Activated T-cell treated with anti-CD3 and anti-CD28 coated beads, Interleukin-2, amount 50 U/mL, for 48 hours (primary cell): ENCODE results near the gene PEAK1.
"Not testable (repeated sequence)": the region's sequence is repeated elsewhere in the genome, so short reads cannot be mapped to it uniquely, and the experiment has no call there.

Experiments used
- DNase-seq, 2 experiments: peaks; one replicate each; pipeline ENCODE4 v3.0.0-alpha.2; 2020

The PEAK1 gene

DNA sequence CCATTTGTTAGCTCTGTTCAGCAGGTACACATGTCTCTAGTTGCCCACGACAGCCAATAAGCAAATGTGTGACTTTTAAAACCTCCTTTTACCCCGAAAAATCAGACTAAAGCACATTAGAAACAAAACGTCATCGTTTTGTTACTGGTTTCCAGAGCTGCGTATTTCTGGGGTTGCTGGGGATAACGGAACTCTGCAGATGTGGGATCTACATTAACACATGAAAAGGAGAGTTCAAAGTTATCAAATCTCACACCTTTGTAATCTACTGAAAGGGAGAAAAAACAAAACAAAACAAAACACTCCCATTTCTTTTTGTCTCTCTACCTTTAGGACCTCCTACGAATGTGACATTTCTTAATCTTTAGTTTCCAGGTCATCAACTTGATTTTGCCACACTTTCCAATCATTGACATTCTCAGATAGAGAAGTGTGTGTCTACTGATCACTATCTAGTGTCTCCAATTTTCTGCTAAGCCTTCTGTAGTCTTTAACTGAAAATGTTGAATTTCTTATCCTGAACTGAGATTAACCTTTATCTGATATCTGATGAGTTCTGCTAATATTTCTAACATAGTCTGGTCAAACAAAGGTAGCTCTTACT is 256.0 kb downstream of the PEAK1 start:
- no peak for DNase-seq

DNA sequence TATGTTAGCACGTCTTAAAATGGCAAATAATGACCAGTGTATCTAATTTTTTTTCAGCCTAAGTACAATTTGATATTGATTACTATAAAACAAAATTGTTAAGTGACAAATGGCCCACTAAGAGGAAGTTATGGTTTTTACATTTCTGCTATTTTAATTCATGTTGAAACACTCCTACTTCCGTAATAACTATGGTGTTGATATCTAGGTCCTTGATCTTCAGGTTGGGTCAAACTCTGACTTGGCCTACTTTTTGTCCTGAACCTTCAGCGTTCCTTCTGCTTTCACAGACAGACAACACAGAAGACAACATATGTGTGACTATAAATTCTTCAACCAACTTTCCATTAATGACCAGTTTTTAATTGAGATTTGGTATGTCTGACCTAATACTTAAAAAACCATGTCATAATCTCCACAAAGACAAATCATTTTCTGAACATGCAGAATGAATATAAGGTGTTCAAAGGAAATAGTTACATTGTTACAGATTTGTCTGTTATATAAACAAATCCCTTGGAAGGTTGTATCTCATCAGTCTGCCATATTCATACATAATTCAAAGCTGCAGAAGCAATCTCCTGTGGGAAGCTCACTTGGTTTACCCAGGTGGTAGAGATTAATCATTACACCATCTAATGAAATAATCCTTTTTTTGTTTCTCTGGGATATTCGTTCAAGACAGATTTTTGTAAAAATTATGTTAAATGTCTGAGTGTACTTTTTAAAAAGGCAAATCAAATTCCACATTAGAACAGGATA is 256.9 kb downstream of the PEAK1 start:
- no peak for DNase-seq

GRCh38 chr15:77160562-77161478 is 259.1 kb downstream of the PEAK1 start:
- no peak for DNase-seq

- DNase-seq: not testable (repeated sequence)
Measured at GRCh38 chr15:77156000-77156399, 263.9 kb downstream of the PEAK1 start.

DNA sequence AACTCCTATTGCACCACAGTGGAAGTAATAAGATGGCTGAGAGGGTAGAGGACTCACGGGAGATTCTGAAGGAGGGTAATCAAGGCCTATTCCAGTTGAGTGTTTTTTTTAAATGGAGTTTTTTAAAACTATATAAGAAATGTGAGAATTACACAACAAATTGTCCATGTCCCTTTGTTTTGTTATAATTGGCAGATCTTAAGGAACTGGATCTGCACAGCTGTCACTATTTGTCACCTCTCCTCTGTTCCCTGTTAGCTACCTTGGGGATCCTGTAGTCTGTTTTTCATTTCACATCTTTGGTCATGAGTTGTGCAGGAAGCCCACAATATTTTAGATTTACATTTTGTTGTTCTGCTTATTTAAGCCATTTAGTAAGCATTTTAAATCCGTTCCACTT is 271.7 kb downstream of the PEAK1 start:
- DNase-seq: no peak

DNA sequence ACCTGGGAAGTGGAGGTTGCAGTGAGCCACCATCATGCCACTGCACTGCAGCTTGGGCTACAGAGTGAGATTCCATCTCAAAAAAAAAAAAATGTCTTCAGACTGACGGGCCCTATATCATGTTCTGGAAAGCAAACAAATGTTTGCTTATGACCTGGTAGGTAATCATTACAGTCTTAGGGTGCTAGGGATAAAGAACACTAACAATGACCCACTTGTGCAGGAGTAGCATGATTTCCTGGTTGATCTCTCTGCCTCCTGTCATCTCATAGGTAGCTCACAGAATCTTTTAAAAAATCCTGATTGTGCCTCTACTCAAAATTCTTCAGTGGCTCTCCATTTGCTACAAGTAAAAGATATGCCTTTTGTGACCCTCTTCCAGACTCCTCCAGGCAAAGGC is 274.5 kb downstream of the PEAK1 start:
- no peak for DNase-seq

- no peak for DNase-seq
Measured at GRCh38 chr15:77144492-77145070, 275.3 kb downstream of the PEAK1 start.

DNA sequence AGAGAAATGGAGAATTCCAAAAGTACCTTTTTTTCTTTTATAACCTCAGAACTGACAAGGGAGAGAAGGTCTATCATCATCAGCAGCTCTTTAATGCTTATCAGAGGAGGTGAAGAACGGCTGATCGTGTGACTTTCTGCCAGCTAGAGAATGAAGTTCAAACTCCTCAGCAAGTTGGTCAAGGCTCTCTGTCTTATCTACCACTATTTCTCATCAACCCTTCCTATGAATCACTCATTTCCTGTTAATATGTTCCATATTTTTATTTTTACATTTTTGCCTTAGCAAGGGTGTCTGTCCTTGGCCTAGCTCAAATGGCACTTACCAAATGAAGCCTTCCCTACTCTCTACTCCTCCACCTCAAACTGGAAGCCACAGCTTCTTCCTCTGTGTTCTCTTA is 275.9 kb downstream of the PEAK1 start:
- no peak for DNase-seq

DNA sequence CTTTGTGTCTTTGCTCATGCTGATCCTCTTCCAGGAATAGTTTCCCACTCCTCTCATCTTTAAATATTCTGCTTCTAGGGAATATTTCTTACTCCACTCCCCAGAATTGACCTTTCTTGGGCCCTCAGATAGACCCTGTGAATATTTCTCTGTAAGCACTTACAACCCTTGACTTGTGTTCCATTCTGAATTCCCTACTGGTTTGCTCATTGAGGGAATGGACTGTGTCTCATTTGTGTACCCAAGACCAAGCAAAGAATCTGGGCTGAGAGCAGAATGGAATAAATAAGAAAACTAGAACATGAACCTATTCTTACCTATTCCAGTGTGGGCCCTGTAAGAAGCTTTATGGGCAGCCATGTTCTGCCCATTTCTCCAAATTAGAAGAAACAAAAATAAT is 276.3 kb downstream of the PEAK1 start:
- DNase-seq: no peak

GRCh38 chr15:77143191-77143590 is 276.7 kb downstream of the PEAK1 start:
- no peak for DNase-seq

DNA sequence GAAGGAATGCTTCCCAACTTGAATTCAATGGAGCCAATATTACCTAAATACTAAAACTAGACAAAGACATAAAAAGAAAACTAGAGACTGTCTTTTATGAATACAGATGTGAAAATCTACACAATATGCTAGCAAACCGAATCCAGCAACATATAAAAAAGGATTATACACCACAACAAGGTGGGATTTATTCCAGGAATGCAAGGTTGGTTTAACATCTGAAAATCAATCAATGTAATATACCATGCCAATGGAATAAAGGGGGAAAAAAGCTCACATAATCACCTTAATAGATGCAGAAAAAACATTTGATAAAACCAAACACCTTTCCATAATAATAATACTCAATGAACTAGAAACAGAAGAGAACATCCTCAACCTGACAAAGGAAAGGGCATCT is 279.7 kb downstream of the PEAK1 start:
- no peak for DNase-seq

DNA sequence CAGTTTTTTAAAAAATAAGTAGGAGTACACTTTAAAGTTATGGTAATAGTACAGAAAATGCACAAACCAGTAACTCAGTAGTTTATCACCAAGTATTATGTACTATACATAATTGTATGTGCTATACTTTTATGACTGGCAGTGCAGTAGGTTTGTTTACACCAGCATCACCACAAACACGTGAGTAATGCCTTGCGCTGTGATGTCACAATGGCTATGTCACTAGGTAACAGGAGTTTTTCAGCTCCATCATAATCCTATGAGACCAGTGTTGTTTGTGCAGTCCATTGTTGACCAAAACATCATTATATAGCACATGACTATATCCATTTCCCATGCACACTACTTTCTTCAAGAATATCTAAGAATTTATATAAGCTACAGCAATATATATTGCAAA is 280.6 kb downstream of the PEAK1 start:
- no peak for DNase-seq

- no peak for DNase-seq
Measured at GRCh38 chr15:77138167-77138522, 281.8 kb downstream of the PEAK1 start.

- DNase-seq: no peak
Measured at GRCh38 chr15:77135181-77135580, 284.7 kb downstream of the PEAK1 start.

DNA sequence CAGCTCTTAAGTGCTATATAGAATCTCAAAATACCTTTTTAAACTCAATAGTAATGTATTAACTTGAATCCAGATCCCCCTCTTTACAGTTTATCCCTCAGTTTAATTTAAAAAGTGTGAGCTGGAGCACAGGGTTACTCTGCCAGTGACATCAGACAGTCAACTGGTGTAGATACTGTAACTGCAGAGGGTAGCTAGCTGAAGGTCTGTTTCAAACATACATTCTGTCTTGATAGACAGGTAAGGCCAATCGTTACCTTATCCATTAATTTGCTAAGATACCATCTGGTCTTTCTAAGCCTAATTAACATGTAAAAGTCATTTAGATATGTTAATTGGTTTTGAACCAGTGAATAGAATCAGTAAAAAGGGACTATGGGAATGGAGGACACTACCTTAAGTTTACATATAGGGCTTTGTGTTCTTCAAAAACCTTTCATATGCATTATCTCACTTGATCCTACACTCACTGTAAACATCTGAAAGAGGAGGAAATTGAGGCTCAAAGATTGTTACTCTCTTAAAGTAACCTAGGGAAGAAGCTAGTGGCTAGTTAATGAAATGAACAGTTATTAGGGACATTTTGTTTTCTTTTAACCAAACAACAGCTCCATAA is 289.5 kb downstream of the PEAK1 start:
- no peak for DNase-seq

DNA sequence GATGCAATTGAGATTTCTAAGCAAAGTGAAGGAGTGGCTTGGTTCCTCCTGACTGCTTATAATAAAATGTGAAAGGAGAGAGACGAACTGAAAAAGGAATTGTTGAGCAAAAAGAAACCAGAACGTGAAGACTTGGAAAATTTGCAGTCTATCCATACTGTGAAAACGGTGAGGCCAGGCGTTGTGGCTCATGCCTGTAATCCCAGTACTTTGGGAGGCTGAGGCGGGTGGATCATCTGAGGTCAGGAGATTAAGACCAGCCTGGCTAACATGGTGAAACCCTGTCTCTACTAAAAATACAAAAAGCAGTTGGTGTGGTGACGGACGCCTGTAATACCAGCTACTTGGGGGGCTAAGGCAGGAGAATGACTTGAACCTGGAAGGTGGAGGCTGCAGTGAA is 292.3 kb downstream of the PEAK1 start:
- no peak for DNase-seq

DNA sequence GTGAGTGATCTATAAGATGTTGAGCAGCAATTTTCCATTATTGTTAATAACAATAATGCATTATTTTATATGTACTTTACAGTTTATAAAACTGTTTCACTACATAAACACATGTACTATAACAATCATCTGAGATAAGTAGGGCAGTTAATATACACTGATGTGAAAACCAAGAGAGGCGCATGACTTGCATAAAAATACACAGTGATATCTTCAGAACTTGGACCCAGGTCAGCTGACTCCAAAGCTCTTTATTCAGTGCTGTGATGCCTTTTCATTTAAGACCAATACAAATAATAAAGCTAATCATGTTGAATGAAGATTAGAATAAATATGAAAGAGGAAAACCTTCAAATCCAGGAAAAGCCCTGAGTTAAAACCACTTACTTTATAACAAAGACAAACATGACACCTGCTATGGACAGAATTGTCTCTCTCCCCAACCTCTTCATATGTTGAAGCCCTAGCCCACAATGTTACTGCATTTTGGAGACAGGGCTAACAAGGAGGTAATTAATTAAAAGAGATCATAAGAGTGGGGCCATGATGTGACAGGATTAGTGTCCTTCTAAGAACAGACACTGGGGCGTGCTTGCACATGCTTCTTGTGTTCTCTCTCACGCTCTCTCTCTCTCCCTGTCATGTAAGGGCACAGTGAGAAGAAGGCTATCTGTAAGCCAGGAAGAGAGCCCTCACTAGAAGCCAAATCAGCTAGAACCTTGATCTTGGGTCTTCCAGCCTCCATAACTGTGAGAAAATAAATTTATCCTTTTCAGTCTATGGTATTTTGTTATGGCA is 293.2 kb downstream of the PEAK1 start:
- DNase-seq: no peak

GRCh38 chr15:77123854-77124253 is 296.1 kb downstream of the PEAK1 start:
- DNase-seq: no peak

DNA sequence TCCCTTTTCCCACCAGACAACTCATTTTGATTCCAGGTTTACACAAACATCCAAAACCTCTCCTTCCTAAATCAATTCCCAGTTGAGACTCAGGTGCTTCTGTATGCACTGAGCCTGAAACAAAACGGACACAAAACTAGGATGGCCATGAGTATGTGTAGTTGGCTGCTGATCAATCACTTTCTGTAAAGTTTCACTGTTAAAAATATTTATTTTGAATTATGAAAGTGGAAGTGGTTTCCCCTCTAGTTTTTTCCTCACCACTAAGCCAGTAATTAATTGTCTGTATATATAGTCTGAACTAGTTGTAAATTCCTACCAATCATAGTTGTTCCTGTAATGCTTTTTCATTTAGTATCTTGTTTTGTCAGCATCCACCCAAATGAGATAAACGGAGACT is 297.3 kb downstream of the PEAK1 start:
- DNase-seq: no peak

DNA sequence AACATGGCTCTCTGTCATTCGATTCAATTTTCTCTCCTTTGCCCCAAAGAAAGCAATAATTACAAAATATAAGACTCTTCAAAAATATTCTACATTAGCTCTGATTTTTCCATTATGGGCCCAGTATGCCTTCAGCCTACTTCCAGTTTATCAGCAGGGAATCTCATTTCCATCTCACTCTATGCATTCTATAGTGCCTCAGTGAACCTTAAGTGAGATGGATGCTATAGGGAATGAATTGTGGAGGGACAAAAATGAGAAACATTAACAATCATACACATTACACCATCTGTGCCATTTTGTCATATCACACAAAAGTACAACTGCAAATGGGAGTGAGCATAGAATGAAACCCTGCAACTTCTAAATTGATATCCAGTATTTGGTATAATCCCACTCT is 298.3 kb downstream of the PEAK1 start:
- no peak for DNase-seq

DNA sequence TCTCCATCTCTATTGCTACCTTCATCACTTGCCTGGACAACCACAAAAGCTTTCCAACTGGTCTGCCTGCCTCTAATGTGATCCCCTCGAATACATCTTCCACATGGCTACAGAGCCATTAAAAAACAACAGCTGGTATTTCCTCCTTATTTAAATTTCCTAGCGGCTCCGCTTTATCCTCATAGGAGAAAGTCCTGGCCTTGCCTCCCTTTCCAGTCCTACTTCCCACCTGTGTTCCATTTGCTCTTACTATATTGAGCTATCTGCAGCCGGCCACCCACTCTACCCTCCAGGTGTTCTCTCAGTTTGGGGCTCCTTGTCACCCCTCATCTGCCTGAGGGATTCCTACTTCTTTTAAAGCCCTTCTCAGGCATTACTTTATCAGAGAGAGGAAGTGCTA is 299.3 kb downstream of the PEAK1 start:
- no peak for DNase-seq

GRCh38 chr15:77119446-77119845 is 300.5 kb downstream of the PEAK1 start:
- DNase-seq: no peak
